LNCAP (cell line): ENCODE results near the gene TENT5C.

Experiments
- CTCF ChIP-seq: fragments of 450-650 bp; IDR thresholded peaks from 2 replicates; pipeline ENCODE4 v1.5.1; 2017; ENCODE audit warnings: mild to moderate bottlenecking

The TENT5C gene

DNA sequence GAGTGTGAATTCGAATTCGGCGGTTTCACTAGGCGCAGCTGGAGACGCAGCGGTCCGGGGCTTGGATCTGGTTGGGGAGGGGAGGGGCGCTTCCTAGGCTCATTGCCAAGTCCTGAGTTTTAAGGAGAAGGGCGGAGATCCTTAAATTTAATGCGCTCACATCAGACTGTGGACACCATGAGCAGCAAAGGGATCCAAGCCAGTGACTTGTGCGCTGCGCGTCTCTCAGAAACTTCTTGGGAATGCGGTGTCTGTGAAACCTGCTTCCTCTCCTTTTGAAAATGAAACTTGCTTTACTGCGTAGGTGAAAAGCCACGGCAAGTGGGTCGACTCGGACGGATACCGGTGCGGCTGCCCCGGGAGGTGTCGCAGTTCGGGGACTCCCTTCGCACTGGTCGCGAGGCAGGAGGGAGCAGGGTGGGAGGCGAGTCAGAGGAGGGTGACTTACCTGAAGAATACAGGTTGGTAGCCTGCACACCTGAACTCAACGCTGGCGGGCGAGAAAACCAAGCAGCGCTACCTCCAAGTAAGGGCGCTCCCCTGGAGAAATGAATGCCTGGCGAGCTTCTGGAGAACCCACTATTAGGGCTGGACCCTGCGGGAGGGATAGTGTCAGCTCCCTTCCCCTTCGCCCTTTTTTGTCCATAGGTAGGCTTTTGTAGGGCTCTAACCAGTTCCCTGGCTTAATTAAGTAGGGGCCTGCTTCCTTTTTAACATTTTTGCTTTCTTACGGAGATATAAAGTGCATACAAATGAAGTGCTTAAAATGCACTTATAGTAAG lies 992 bp downstream of the TENT5C start:
- no peak for TF ChIP-seq CTCF

DNA sequence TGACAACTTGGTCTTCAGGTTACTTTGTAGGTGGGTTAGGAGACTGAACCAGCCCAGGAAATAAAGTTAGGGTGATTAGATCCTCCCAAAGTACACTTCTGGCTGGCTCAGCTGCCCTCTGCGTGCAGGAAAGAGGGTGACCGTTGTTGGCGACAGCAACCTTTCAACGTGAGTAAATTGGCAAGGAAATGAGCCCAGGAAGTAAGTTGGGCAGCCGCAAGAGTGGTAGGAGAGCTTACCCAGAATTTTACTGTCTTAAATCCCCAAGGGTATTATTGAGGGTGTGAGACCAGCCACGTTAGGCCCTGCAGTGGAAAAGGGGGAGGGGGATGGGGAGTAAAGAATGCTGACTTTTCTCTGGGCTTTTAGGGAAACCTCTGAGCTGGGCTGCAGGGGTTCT lies 1.6 kb downstream of the TENT5C start:
- no peak for TF ChIP-seq CTCF

DNA sequence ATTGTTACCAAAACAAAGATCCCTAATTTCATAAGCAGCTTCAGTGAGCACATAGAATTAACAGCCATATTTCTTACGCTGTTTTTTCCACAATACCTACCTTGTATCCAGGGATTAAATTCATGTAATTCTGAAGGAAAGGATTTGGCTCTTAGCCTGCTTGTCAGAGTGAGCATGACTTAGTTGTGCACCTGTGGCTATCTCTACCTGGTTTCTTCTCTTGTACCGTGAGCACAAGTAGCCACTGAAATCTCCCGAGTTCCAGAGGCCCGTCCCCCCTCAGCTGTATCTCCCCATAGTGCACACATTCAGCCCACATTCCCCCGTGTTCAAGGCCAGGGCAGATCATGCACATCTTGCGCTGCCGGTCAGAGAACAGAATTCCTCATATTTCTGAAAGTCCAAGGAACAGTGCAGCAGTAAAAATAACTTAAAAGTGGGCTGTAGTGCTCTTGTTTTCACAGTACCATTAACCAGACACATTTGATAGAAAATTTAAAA lies 2.3 kb downstream of the TENT5C start:
- no peak for TF ChIP-seq CTCF

- no peak for TF ChIP-seq CTCF
These were observed 2.9 kb downstream of the TENT5C start for GRCh38 chr1:117608758-117609157.

GRCh38 chr1:117609471-117609911 lies 3.6 kb downstream of the TENT5C start:
- no peak for TF ChIP-seq CTCF

DNA sequence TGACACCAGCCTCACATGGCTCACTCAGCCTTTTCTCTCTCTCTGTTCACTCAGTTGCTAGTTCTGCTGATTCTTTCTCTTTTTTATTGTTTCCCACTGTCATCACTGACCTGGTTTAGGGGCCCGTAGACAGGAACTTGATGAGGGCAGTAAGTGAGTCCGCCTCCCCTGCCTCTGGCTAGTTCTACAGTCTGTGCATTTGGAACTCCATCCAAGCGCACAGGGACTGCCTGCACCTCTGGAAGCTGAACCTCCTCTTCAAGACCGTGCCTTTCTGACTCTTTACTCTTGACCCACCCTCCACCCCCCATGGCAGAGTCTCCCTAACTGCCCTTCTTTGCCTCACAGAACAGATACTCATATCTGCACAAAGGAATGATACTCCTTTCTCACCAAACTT lies 4.2 kb downstream of the TENT5C start:
- no peak for TF ChIP-seq CTCF

- no peak for TF ChIP-seq CTCF
These were observed 5.3 kb downstream of the TENT5C start for GRCh38 chr1:117611121-117611601.
